HG02981 (cell line): Measurements from ENCODE around the gene DAD1.

Experiments
- ATAC-seq: cut with Tn5 transposase; IDR thresholded peaks from one replicate; pipeline ENCODE4 v1.9.1; 2021; ENCODE audit warnings: mild to moderate bottlenecking, moderate library complexity; ENCODE audit not compliant: unreplicated experiment

The DAD1 gene

DNA sequence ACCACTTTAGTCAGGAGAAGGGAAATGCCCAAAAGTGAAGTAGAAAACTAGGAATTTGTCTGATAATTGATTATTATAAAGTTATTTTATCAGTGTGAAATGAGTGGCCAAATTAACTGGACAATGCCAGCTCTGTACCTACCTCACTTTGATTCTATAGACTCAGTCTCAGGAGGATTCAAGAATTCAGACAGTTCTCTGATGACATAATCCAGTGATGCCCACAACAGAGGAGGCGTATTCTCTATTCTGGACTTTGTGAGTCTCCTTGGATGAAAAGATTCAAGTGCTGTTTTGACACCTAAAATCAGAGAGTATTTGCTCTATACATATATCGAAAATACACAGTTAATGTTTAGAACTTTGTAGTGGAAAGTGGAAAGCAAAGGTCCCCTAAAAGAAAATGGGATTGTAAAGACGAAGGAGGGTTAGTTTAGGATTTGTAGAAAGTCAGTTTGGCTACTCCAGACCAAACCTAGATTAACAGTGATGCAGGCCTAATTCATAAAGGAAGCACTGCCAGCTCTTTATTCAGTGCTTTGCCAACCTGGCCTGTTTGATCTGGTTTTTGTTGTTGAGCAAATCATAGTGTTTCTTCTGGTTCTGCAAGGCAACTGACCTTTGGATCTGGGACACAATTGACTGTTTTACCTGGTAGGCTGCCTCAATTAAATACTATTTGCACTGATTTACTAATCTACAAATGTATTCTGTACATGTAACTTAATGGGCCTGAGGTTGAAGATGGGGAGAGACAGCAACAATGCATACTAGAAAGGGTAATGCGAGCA, 67.4 kb downstream of the DAD1 start:
- ATAC-seq = no peak

DNA sequence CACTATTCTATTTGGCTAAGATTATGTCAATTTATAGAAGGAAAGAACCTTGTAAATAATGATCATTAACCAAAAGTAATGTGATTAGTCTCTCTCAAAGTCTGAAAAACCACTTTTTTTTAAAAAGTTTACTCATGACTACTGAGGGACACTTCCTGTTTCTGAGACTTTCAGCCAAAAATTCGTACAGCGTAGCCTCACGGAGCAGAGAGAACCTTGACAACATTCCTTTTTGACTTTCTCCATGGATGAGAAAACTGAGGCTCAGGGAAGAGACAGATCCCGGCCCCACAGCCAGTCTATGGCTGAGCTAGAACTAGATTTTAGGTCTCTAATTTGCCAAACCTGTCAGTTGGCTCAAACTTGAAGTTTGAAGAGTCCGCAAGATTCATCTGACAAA, 68.2 kb downstream of the DAD1 start:
- no peak for ATAC-seq

DNA sequence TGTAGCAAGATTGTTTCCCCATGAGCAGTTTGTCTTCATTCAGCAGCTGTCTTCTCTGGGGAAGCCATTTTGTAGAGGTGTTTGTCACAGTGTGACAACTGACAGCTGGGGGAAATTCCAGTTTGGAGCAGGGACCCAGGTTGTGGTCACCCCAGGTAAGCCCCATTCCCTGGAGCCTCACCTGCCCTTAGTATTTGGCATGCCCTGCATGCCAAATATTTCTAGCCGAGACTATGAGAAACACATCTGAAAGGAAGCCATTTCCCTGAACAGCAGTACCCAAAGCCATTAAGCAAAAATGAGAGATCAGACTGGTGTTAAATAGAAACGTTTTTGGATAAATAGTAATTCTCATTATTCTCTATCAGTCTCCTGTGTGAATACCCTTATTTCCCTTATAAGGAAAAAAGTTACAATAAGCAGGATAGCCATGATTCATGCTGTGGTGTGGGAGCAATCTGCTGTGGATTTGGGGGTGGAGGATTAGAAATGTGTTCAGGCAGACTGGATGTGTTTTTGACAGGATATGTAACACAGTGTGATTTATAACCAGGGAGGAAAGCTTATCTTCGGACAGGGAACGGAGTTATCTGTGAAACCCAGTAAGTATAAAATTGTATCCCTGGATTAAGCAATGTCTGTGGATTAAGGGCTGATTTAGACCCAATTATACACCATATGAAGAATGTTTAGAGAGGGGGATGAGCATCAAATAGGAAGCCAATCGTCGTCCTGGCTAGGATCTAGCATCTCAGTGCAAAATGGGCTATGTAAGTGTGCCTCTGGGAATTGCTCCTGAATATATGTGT, 68.9 kb downstream of the DAD1 start:
- ATAC-seq = no peak

DNA sequence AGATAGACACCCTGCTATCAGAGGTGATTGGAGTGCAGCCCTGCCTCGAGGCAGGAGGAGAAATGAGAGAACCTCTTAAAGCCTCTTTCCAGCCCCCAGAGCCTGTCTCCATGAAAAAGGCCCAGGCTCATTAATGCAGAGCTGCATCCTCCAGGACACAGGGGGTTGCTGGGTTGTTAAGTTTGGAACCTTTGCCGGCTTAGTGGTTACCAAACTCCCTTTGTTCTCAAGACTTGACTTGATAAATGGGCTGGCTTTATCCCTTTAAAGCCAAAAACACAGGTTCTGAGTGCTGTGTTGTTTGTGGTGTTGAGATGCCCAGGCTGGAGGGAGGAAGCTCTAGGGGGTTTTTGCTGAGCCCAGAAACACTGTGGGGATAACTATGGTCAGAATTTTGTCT, 71.0 kb downstream of the DAD1 start:
- no peak for ATAC-seq

DNA sequence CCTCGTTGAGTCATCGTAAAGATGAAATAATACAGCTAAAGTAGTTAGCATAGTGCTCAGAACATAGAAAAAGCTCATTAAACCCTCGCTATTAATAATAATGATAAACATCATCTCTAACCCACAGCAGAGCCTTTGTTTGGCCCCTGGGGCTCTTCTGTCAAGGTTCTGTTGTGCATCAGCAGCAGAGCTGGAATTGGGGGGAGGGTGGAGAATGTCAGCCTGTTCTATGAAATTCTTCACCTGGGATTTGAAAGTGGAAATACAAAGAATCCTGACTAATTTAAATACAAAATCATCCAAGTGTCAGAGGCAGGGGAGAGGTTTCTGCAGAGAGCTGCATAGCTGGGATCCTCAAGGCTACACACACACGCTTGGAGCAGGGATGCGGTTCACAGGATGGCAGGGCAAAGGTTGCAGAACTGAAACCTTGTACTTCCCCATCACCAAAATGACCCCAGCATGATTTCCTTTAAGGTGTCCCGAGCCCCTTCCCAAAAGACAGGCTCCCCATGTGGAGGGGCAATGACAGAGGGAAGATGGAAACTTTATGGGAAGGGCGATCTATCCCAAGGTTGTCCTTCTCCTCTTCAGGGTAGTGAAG, 71.8 kb downstream of the DAD1 start:
- ATAC-seq = no peak

DNA sequence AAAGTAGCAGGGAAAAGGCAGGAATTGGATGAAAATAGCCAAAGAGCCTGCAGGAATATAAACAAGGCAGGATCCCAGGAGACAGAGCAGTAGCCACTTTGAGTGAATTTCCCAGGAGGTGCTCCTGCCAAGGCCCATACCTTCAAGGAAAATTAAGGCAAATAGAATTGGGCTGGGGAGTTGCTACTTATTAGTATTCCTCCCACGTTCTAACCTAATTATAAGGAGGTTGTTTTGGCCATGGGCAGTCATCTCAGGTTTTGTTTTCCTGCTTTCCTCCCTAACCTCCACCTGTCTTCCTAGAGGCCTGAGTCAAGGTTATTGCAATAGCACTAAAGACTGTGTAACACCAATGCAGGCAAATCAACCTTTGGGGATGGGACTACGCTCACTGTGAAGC, 73.1 kb downstream of the DAD1 start:
- no peak for ATAC-seq
